BLaER1 (cell line): ENCODE measurements around the gene CLIP2.
"Not testable (repeated sequence)": the region's sequence is repeated elsewhere in the genome, so short reads cannot be mapped to it uniquely, and the experiment has no call there.

Source experiments
- H3K27ac ChIP-seq: shearing (Covaris generic); formaldehyde crosslinking; 2 replicates; pipeline ENCODE4 v1.8.1; 2022
- H3K27me3 ChIP-seq: shearing (Covaris generic); formaldehyde crosslinking; 2 replicates; pipeline ENCODE4 v1.8.1; 2022
- H3K36me3 ChIP-seq: shearing (Covaris generic); formaldehyde crosslinking; 2 replicates; pipeline ENCODE4 v1.8.1; 2022
- H3K4me1 ChIP-seq: shearing (Covaris generic); formaldehyde crosslinking; 2 replicates; pipeline ENCODE4 v1.8.1; 2022
- H3K4me2 ChIP-seq: shearing (Covaris generic); formaldehyde crosslinking; 2 replicates; pipeline ENCODE4 v1.8.1; 2022
- H3K4me3 ChIP-seq: shearing (Covaris generic); formaldehyde crosslinking; 2 replicates; pipeline ENCODE4 v1.8.1; 2022
- H3K9ac ChIP-seq: shearing (Covaris generic); formaldehyde crosslinking; 2 replicates; pipeline ENCODE4 v1.8.1; 2022
- H3K9me3 ChIP-seq: shearing (Covaris generic); formaldehyde crosslinking; 2 replicates; pipeline ENCODE4 v1.8.1; 2022
- H4K20me1 ChIP-seq: shearing (Covaris generic); formaldehyde crosslinking; 2 replicates; pipeline ENCODE4 v1.8.1; 2022
- Cebpa-rat ChIP-seq: shearing (Covaris generic); IDR thresholded peaks from 2 replicates; pipeline ENCODE4 v1.8.1; 2022

The CLIP2 gene

DNA sequence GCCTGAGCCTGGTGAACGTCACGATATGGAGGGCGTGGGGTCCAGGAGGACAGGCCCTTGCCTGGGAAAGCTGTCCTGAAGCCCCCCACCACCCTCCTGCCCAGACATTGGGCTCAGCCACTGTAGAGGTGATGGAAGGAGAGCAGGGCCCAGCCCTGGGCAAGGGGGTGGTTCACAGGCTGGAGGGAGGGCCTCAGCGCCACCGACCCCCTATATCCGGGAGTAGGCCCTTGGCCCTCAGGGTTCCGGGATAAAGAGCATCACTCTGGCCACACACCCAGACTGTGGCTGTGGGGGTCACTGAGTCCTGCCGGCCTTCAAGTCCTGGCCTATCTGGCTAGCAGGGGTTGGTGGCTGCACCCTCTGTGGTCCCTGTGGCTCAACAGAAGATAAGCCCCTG is 109.2 kb downstream of the CLIP2 start:
- H3K4me2 ChIP-seq = no peak overlapping the region
- no peak overlapping the region for H3K9ac ChIP-seq
- peaks cover 85% of the 10 kb centered on the region for H3K36me3 ChIP-seq
- peaks cover 9% of the 10 kb centered on the region; the same call in 1 of the 2 replicates for H4K20me1 ChIP-seq
- H3K4me3 ChIP-seq = no peak overlapping the region
- no peaks in the 10 kb centered on the region for H3K27me3 ChIP-seq
- no peak for TF ChIP-seq Cebpa-rat
- H3K27ac ChIP-seq = no peak overlapping the region
- H3K4me1 ChIP-seq = peaks cover 27% of the 10 kb centered on the region
- peaks cover 9% of the 10 kb centered on the region; the same call in 1 of the 2 replicates for H3K9me3 ChIP-seq

DNA sequence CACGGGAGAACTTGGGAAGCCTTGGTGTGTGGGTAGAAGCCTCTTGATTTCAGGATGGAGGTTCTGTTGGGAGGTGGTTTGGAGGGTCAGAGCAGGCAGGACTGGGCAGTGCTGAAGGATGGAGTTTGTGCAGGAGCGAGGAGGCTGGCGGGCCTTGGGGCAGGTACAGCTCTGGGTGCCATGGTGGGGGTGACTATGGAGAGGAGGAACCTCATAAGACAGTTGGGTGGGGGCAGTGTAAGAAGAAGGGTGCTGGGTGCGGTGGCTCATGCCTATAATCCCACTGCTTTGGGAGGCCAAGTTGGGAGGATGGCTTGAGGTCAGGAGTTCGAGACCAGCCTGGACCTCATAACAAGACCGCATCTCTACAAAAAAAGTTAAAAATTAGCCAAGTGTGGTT is 109.8 kb downstream of the CLIP2 start:
- H3K4me1 ChIP-seq = peaks cover 21% of the 10 kb centered on the region
- no peak overlapping the region for H3K4me3 ChIP-seq
- H3K9me3 ChIP-seq = peaks cover 9% of the 10 kb centered on the region; the same call in 1 of the 2 replicates
- H3K27ac ChIP-seq = no peak overlapping the region
- TF ChIP-seq Cebpa-rat = no peak
- no peak overlapping the region for H3K4me2 ChIP-seq
- no peaks in the 10 kb centered on the region for H3K27me3 ChIP-seq
- H3K36me3 ChIP-seq = peaks cover 90% of the 10 kb centered on the region
- no peak overlapping the region for H3K9ac ChIP-seq
- H4K20me1 ChIP-seq = peaks cover 9% of the 10 kb centered on the region; the same call in 1 of the 2 replicates

DNA sequence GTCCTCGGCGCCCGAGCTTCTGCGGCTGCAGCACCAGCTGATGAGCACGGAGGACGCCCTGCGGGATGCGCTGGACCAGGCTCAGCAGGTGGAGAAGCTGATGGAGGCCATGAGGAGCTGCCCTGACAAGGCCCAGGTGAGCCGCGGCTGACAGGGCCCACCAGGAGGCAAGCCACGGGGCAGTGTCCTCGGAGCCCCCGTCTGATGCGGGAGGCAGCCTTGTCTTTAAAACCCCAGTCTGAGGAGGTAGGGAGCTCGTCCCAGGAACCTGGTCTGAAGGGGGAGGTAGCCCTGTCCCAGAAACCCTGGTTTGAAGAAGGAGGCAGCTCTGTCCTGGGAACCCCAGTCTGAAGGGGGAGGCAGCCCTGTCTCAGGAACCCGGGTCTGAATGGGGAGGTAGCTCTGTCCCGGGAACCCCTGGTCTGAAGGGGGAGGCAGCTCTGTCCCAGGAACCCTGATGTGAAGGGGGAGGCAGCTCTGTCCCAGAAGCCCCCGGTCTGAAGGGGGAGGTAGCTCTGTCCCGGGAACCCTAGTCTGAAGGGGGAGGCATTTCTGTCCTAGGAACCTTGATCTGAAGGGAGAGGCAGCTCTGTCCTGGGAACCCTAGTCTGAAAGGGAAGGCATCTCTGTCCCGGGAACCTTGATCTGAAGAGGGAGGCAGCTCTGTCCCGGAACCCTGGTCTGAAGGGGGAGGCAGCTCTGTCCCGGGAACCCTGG is 111.4 kb downstream of the CLIP2 start:
- peak overlapping the region; percentile 23 for H3K4me2 ChIP-seq
- H3K4me1 ChIP-seq = peaks cover 30% of the 10 kb centered on the region
- H3K9ac ChIP-seq = no peak overlapping the region
- no peaks in the 10 kb centered on the region for H3K27me3 ChIP-seq
- H3K9me3 ChIP-seq = peaks cover 3% of the 10 kb centered on the region; the same call in 1 of the 2 replicates
- peaks cover 89% of the 10 kb centered on the region for H3K36me3 ChIP-seq
- H4K20me1 ChIP-seq = peaks cover 9% of the 10 kb centered on the region; the same call in 1 of the 2 replicates
- no peak for TF ChIP-seq Cebpa-rat
- peak overlapping the region; percentile 31 for H3K27ac ChIP-seq
- H3K4me3 ChIP-seq = no peak overlapping the region

- Histone ChIP-seq H3K4me2 (peak overlapping the region; percentile 23), H3K9me3 (no peaks in the 10 kb centered on the region), H3K4me1 (peaks cover 34% of the 10 kb centered on the region), H3K9ac (no peak overlapping the region), H4K20me1 (peaks cover 9% of the 10 kb centered on the region; the same call in 1 of the 2 replicates), H3K27ac (peak overlapping the region; percentile 31), H3K4me3 (no peak overlapping the region), H3K27me3 (no peaks in the 10 kb centered on the region), H3K36me3 (peaks cover 82% of the 10 kb centered on the region)
- no peak for TF ChIP-seq Cebpa-rat
These were observed 112.1 kb downstream of the CLIP2 start for GRCh38 chr7:74401137-74401859.

GRCh38 chr7:74402668-74403067 is 113.5 kb downstream of the CLIP2 start:
- Histone ChIP-seq H3K36me3 (peaks cover 68% of the 10 kb centered on the region), H3K4me1 (peaks cover 48% of the 10 kb centered on the region)
- H3K4me3 ChIP-seq, H3K9me3 ChIP-seq, H3K9ac ChIP-seq, H4K20me1 ChIP-seq, H3K27me3 ChIP-seq, H3K4me2 ChIP-seq, H3K27ac ChIP-seq: not testable (repeated sequence)

DNA sequence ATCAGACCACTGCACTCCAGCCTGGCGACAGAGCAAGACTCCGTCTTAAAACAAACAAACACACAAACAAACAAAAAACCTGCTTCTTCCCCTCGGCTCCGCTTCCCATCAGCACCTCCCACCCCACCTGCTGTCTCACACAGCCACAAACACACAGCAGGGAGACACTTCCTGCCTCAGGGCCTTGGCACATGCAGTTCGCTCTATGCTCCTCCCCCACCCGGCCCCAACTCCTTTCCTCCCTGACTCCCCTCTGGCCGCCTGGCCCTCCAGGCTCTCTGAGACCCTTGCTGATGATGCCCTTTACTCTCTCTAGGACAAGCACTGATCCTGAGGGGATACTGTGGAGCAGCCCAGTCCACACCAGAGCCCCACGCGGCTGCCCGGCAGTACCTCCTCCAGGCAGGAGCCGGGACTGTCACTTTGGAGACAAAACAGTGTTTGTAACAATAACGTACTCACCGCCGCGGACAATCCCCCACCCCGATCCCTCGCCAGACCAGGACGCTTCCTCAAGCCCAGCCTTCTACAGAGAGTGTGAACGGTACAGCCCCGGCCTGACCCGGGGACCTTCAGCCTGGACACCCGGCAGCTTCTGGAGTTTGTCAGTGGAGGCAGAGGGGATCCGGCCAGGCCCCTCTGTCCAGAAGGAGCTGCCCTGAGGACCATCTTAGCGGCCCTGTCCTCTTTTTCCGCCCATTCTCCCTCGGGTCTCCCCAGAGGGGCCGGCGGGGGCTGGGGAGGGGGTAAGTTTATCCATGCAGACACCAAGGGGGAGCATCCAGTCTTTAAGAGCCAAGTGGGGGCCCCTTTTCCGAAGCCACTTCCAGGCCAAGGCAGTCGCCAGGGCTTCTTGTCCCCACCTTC is 114.5 kb downstream of the CLIP2 start:
- H3K4me3 ChIP-seq = no peak overlapping the region
- peaks cover 57% of the 10 kb centered on the region for H3K36me3 ChIP-seq
- no peaks in the 10 kb centered on the region for H3K27me3 ChIP-seq
- H3K4me2 ChIP-seq = 0 out of 2 replicates have a peak overlapping the region, but pooled peaks have one; percentile 83
- no peak for TF ChIP-seq Cebpa-rat
- H3K9me3 ChIP-seq = no peaks in the 10 kb centered on the region
- H3K4me1 ChIP-seq = peaks cover 53% of the 10 kb centered on the region
- H4K20me1 ChIP-seq = peaks cover 9% of the 10 kb centered on the region; the same call in 1 of the 2 replicates
- H3K9ac ChIP-seq = 0 out of 2 replicates have a peak overlapping the region, but pooled peaks have one; percentile 82
- peak overlapping the region; percentile 96; the same call in 1 of the 2 replicates for H3K27ac ChIP-seq

DNA sequence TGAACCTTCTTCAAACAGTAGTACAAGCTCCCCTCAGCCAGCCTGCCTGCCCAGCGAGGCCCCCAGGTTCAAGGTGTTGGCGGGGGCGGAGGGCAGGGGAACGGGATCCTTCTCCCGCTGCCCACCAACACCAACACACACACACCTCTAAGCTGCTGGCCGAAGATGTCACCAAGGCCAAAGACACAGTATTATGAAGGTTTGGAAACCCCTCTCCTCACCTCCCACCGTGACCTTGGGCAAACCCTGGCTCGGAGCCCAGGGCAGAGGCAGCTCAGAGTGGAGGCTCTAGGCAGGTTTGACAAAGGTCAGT is 115.1 kb downstream of the CLIP2 start:
- Histone ChIP-seq H3K4me3 (no peak overlapping the region), H3K4me2 (peak overlapping the region; percentile 83), H4K20me1 (peaks cover 9% of the 10 kb centered on the region; the same call in 1 of the 2 replicates), H3K9ac (peak overlapping the region; percentile 82; the same call in 1 of the 2 replicates), H3K27ac (peak overlapping the region; percentile 96), H3K4me1 (peaks cover 53% of the 10 kb centered on the region), H3K27me3 (no peaks in the 10 kb centered on the region), H3K36me3 (peaks cover 53% of the 10 kb centered on the region), H3K9me3 (no peaks in the 10 kb centered on the region)
- TF ChIP-seq Cebpa-rat = no peak

GRCh38 chr7:74404741-74405140 is 115.5 kb downstream of the CLIP2 start:
- Histone ChIP-seq H3K27ac (peak overlapping the region; percentile 96), H3K4me2 (peak overlapping the region; percentile 83), H3K27me3 (no peaks in the 10 kb centered on the region), H3K4me1 (peaks cover 53% of the 10 kb centered on the region), H3K9ac (peak overlapping the region; percentile 82; the same call in 1 of the 2 replicates), H4K20me1 (peaks cover 9% of the 10 kb centered on the region; the same call in 1 of the 2 replicates), H3K4me3 (no peak overlapping the region), H3K9me3 (no peaks in the 10 kb centered on the region), H3K36me3 (peaks cover 53% of the 10 kb centered on the region)
- TF ChIP-seq Cebpa-rat = no peak

- H3K27me3 ChIP-seq = no peaks in the 10 kb centered on the region
- peak overlapping the region; percentile 82 for H3K9ac ChIP-seq
- H4K20me1 ChIP-seq = peaks cover 9% of the 10 kb centered on the region; the same call in 1 of the 2 replicates
- peaks cover 48% of the 10 kb centered on the region for H3K36me3 ChIP-seq
- H3K4me2 ChIP-seq = peak overlapping the region; percentile 83
- H3K9me3 ChIP-seq = no peaks in the 10 kb centered on the region
- peaks cover 52% of the 10 kb centered on the region for H3K4me1 ChIP-seq
- peak overlapping the region; percentile 96 for H3K27ac ChIP-seq
- H3K4me3 ChIP-seq = peak overlapping the region; percentile 57
- no peak for TF ChIP-seq Cebpa-rat
These were observed 116.1 kb downstream of the CLIP2 start for GRCh38 chr7:74405191-74405898.
